Neural cell (in vitro differentiated cells): ENCODE measurements around the gene AGTPBP1. TPM values are rescaled to one million over a fixed set of nuclear protein-coding genes. Genes with fewer than 3 reads are reported as not detected.

Source experiments
- H2AFZ ChIP-seq: fragments of 200-600, 300-800 bp; sonication (generic), shearing (Covaris generic); 2 replicates; pipeline ENCODE4 v1.6.0; 2014; ENCODE audit warnings: low read depth, mild to moderate bottlenecking, antibody characterized with exemption, low read length, moderate library complexity
- H3F3A ChIP-seq: fragments of 200-600 bp; shearing (Covaris generic); 2 replicates; pipeline ENCODE4 v1.6.1; 2016; ENCODE audit warnings: mild to moderate bottlenecking, moderate library complexity, mixed read lengths, antibody characterized with exemption, low read length; ENCODE audit not compliant: insufficient read depth, poor library complexity, severe bottlenecking
- H3K27ac ChIP-seq: fragments of 200-600, 300-800 bp; sonication (generic), shearing (Covaris generic); 2 replicates; pipeline ENCODE4 v1.5.1; 2014; ENCODE audit warnings: mild to moderate bottlenecking, low read length, moderate library complexity
- H3K27me3 ChIP-seq: fragments of 300-800, 200-600 bp; sonication (generic), shearing (Covaris generic); 2 replicates; pipeline ENCODE4 v1.6.0; 2014; ENCODE audit warnings: mild to moderate bottlenecking, low read depth, low read length, moderate library complexity; ENCODE audit not compliant: insufficient read depth
- H3K36me3 ChIP-seq: fragments of 300-800, 200-600 bp; sonication (generic), shearing (Covaris generic); 2 replicates; pipeline ENCODE4 v1.5.1; 2014; ENCODE audit warnings: mild to moderate bottlenecking, antibody characterized with exemption, low read length, moderate library complexity; ENCODE audit not compliant: insufficient read depth
- H3K4me2 ChIP-seq: fragments of 300-800, 200-600 bp; sonication (generic), shearing (Covaris generic); 2 replicates; pipeline ENCODE4 v1.6.0; 2014; ENCODE audit warnings: mild to moderate bottlenecking, low read length
- H3K4me3 ChIP-seq: fragments of 300-800, 200-600 bp; sonication (generic), shearing (Covaris generic); 2 replicates; pipeline ENCODE4 v1.5.1; 2014; ENCODE audit warnings: mild to moderate bottlenecking, low read length, moderate library complexity
- H3K79me2 ChIP-seq: fragments of 200-600 bp; shearing (Covaris generic); replicated peaks from 2 replicates; pipeline ENCODE4 v1.6.0; 2014; ENCODE audit warnings: mild to moderate bottlenecking, low read length, moderate library complexity; ENCODE audit not compliant: insufficient read depth
- H3K9ac ChIP-seq: fragments of 300-800, 200-600 bp; sonication (generic), shearing (Covaris generic); 2 replicates; pipeline ENCODE4 v1.6.1; 2016; ENCODE audit warnings: mild to moderate bottlenecking, low read length, mixed read lengths
- H3K9me2 ChIP-seq: fragments of 200-600 bp; shearing (Covaris generic); 2 replicates; pipeline ENCODE4 v1.6.1; 2016; ENCODE audit warnings: mild to moderate bottlenecking, low read length, mixed read lengths; ENCODE audit not compliant: insufficient read depth
- H3K9me3 ChIP-seq: fragments of 200-600, 300-800 bp; sonication (generic), shearing (Covaris generic); 2 replicates; pipeline ENCODE4 v1.6.1; 2016; ENCODE audit warnings: mild to moderate bottlenecking, mixed run types, low read length, moderate library complexity, mixed read lengths
- H4K20me1 ChIP-seq: fragments of 200-600 bp; shearing (Covaris generic); 2 replicates; pipeline ENCODE4 v1.6.1; 2016; ENCODE audit warnings: mild to moderate bottlenecking, mixed run types; ENCODE audit not compliant: insufficient read depth
- EP300 ChIP-seq: fragments of 450-650 bp; conservative IDR thresholded peaks from 2 replicates; pipeline ENCODE4 v1.6.1; 2014; ENCODE audit warnings: antibody characterized with exemption, mild to moderate bottlenecking, moderate library complexity; ENCODE audit not compliant: poor library complexity, severe bottlenecking
- EZH2 ChIP-seq: fragments of 200-600, 300-800 bp; shearing (Covaris generic), sonication (generic); IDR thresholded peaks from 2 replicates; pipeline ENCODE4 v1.6.1; 2014; ENCODE audit warnings: antibody characterized with exemption, low read length, borderline replicate concordance, mild to moderate bottlenecking; ENCODE audit not compliant: insufficient read depth, poor library complexity, severe bottlenecking
- MXI1 ChIP-seq: fragments of 450-650 bp; conservative IDR thresholded peaks from 2 replicates; pipeline ENCODE4 v1.6.1; 2014; ENCODE audit warnings: antibody characterized with exemption, mild to moderate bottlenecking; ENCODE audit not compliant: poor library complexity, severe bottlenecking
- POLR2AphosphoS5 ChIP-seq: IDR thresholded peaks from 2 replicates; pipeline ENCODE4 v1.6.1; 2012
- RAD21 ChIP-seq: fragments of 450-650 bp; conservative IDR thresholded peaks from 2 replicates; pipeline ENCODE4 v1.6.1; 2014; ENCODE audit warnings: antibody characterized with exemption, mild to moderate bottlenecking, moderate library complexity
- SMC3 ChIP-seq: fragments of 450-650 bp; conservative IDR thresholded peaks from 2 replicates; pipeline ENCODE4 v1.6.1; 2014; ENCODE audit warnings: antibody characterized with exemption, mild to moderate bottlenecking, moderate library complexity; ENCODE audit not compliant: poor library complexity
- TAF1 ChIP-seq: IDR thresholded peaks from 2 replicates; pipeline ENCODE4 v1.6.1; 2012; ENCODE audit warnings: low read depth
- polyA plus RNA-seq: library from polyadenylated mRNA; depleted of rRNA; stranded (reverse); fragments of >200 nt; gene quantifications from 2 replicates; pipeline ENCODE4 v1.2.3, GENCODE V29; 2014
- TF ChIP-seq, protein P1 (sequence below): fragments of 450-650 bp; IDR thresholded peaks from 2 replicates; pipeline ENCODE4 v1.5.1; 2014; ENCODE audit warnings: antibody characterized with exemption, mild to moderate bottlenecking, moderate library complexity; ENCODE audit not compliant: poor library complexity, severe bottlenecking
- TF ChIP-seq, protein P2 (sequence below): IDR thresholded peaks from 2 replicates; pipeline ENCODE4 v1.6.1; 2012; ENCODE audit warnings: borderline replicate concordance

Gene AGTPBP1
- polyA plus RNA-seq, 1 donor from 2014 or later = 90.7 TPM

DNA sequence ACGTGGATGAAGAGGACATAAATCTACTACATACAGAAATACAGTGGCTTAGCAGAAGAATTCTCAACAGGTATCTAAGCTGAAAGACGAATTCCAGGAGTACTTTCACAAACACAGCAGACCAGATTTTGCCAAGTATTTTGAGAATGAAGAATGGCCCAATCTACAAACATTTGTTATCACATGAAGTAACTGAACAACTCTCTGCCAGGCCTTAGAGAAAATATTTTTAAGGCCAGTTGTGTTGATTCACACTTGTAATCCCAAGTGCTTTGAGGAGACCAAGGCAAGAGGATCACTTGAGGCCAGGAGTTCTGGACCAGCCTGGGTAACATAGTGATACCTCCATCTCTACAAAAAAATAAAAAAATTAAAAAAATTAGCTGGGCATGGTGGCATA, 14.3 kb downstream of the AGTPBP1 start (continued):
- TF ChIP-seq, protein P1, sequence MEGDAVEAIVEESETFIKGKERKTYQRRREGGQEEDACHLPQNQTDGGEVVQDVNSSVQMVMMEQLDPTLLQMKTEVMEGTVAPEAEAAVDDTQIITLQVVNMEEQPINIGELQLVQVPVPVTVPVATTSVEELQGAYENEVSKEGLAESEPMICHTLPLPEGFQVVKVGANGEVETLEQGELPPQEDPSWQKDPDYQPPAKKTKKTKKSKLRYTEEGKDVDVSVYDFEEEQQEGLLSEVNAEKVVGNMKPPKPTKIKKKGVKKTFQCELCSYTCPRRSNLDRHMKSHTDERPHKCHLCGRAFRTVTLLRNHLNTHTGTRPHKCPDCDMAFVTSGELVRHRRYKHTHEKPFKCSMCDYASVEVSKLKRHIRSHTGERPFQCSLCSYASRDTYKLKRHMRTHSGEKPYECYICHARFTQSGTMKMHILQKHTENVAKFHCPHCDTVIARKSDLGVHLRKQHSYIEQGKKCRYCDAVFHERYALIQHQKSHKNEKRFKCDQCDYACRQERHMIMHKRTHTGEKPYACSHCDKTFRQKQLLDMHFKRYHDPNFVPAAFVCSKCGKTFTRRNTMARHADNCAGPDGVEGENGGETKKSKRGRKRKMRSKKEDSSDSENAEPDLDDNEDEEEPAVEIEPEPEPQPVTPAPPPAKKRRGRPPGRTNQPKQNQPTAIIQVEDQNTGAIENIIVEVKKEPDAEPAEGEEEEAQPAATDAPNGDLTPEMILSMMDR = no peak
- TF ChIP-seq SMC3 = no peak

DNA sequence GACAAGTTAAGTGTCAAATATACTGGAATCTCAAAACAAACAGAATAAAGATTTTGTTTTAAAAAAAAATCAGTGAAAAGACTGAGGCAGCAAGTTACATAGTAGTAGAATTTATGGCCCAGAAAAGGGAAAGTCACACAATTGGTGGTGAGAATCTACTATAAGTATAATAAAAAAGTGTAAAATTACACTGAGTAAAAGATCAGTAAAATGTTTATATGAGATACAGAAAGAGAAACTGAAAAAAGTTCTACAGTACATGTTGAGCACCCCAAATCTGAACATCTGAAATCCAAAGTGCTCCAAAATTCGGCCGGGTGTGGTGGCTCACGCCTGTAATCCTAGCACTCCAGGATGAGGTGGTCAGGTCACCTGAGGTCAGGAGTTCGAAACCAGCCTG, 15.0 kb downstream of the AGTPBP1 start:
- Histone ChIP-seq H3K9ac (no peak overlapping the region), H3F3A (no peaks in the 10 kb centered on the region), H3K79me2 (peaks cover 64% of the 10 kb centered on the region)

More for the DNA sequence above, 15.0 kb downstream of the AGTPBP1 start:
- no peaks in the 10 kb centered on the region for H3K9me2 ChIP-seq
- H3K9me3 ChIP-seq = no peaks in the 10 kb centered on the region
- TF ChIP-seq, protein P2, sequence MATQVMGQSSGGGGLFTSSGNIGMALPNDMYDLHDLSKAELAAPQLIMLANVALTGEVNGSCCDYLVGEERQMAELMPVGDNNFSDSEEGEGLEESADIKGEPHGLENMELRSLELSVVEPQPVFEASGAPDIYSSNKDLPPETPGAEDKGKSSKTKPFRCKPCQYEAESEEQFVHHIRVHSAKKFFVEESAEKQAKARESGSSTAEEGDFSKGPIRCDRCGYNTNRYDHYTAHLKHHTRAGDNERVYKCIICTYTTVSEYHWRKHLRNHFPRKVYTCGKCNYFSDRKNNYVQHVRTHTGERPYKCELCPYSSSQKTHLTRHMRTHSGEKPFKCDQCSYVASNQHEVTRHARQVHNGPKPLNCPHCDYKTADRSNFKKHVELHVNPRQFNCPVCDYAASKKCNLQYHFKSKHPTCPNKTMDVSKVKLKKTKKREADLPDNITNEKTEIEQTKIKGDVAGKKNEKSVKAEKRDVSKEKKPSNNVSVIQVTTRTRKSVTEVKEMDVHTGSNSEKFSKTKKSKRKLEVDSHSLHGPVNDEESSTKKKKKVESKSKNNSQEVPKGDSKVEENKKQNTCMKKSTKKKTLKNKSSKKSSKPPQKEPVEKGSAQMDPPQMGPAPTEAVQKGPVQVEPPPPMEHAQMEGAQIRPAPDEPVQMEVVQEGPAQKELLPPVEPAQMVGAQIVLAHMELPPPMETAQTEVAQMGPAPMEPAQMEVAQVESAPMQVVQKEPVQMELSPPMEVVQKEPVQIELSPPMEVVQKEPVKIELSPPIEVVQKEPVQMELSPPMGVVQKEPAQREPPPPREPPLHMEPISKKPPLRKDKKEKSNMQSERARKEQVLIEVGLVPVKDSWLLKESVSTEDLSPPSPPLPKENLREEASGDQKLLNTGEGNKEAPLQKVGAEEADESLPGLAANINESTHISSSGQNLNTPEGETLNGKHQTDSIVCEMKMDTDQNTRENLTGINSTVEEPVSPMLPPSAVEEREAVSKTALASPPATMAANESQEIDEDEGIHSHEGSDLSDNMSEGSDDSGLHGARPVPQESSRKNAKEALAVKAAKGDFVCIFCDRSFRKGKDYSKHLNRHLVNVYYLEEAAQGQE = no peak
- TF ChIP-seq RAD21 (no peak), TAF1 (no peak), SMC3 (no peak), POLR2AphosphoS5 (no peak), MXI1 (no peak), EZH2 (no peak), EP300 (no peak)
- TF ChIP-seq, protein P1 = no peak
- H3K27me3 ChIP-seq = no peaks in the 10 kb centered on the region
- H3K4me3 ChIP-seq = no peak overlapping the region
- no peak overlapping the region for H3K27ac ChIP-seq
- peaks cover 8% of the 10 kb centered on the region for H3K36me3 ChIP-seq
- no peak overlapping the region for H2AFZ ChIP-seq
- H3K4me2 ChIP-seq = no peak overlapping the region
- no peaks in the 10 kb centered on the region for H4K20me1 ChIP-seq
